MCF 10A (cell line): Measurements from ENCODE around the gene RNF187. TPM values are rescaled to one million over a fixed set of nuclear protein-coding genes. Genes with fewer than 3 reads are reported as not detected.
A peak's percentile ranks its signal among the peaks of the same experiment; 100 is the strongest.

Experiments used
- BruUV-seq: library from RNA; stranded (reverse); fragments of 400-500 nt; replicated peaks from 2 replicates; lab custom pipeline; 2021; lab: Mats Ljungman, UMichigan
- CTCF ChIA-PET: fragments of 300-600 bp; sonication (Branson Sonifier 250); formaldehyde crosslinking; extraction: SDS; loops from one replicate; lab custom pipeline; 2021; ENCODE audit warnings: antibody characterized with exemption, inconsistent platforms; lab: Yijun Ruan, JAX
- POLR2A ChIA-PET: fragments of 300-600, 350-650 bp; sonication (Branson Sonifier 250); formaldehyde crosslinking; extraction: SDS; loops from one replicate; lab custom pipeline; 2020; ENCODE audit warnings: antibody characterized with exemption, inconsistent platforms; lab: Yijun Ruan, JAX
- DNase-seq: peaks from one replicate; pipeline ENCODE4 v3.0.0-alpha.2; 2018; ENCODE audit not compliant: unreplicated experiment
- H3K27ac Mint-ChIP-seq: one replicate; pipeline ENCODE4 v1.8.0; 2022; ENCODE audit warnings: mild to moderate bottlenecking, low read depth, mixed read lengths; ENCODE audit not compliant: unreplicated experiment
- H3K27me3 Mint-ChIP-seq: one replicate; pipeline ENCODE4 v1.8.0; 2022; ENCODE audit warnings: mixed read lengths; ENCODE audit not compliant: insufficient read depth, unreplicated experiment
- H3K36me3 Mint-ChIP-seq: one replicate; pipeline ENCODE4 v1.8.0; 2022; ENCODE audit warnings: mild to moderate bottlenecking, moderate library complexity, mixed read lengths; ENCODE audit not compliant: insufficient read depth, unreplicated experiment
- H3K4me1 Mint-ChIP-seq: one replicate; pipeline ENCODE4 v1.8.0; 2022; ENCODE audit warnings: mixed read lengths; ENCODE audit not compliant: insufficient read depth, unreplicated experiment
- H3K4me3 Mint-ChIP-seq: one replicate; pipeline ENCODE4 v1.8.0; 2022; ENCODE audit warnings: mild to moderate bottlenecking, moderate library complexity, mixed read lengths; ENCODE audit not compliant: unreplicated experiment
- H3K9me3 Mint-ChIP-seq: one replicate; pipeline ENCODE4 v1.8.0; 2022; ENCODE audit warnings: mixed read lengths; ENCODE audit not compliant: unreplicated experiment
- intact Hi-C: fragments of 100-400 bp; cut with micrococcal nuclease; formaldehyde crosslinking; loops from 2 replicates; pipeline ENCODE4 v1.14.1; 2022
- total RNA-seq: library from RNA; stranded (reverse); gene quantifications from 2 replicates; pipeline ENCODE4 v1.2.3, GENCODE V29; 2022
- TF ChIP-seq, protein P1 (sequence below): fragments of 200-600 bp; IDR thresholded peaks from one replicate; pipeline ENCODE4 v1.8.0; 2022; ENCODE audit warnings: antibody characterized with exemption, mild to moderate bottlenecking; ENCODE audit not compliant: unreplicated experiment

The RNF187 gene
- total RNA-seq, 1 experiment from 2014 or later, result 167 TPM

DNA sequence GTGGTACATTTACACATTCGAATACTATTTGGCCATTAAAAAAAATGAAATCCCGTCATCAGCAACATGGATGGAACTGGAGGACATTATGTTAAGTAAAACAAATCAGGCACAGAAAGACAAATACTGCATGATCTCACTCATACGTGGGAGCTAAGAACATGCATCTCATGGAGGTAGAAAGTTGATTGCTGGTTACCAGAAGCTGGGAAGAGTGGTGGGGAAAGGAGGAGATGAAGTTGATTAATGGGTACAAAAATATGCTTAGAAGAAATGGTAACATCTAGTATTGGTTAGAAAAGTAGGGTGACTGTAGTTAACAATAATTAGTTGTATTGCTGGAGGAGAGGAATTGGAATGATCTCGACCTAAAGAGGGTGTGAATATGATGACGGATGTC lies 24.6 kb upstream of the RNF187 start:
- intact Hi-C loops, result no loop called here
- DNase-seq, result no peak
- Mint-ChIP-seq H3K4me1 (peaks cover 13% of the 10 kb centered on the region), H3K36me3 (peaks cover 19% of the 10 kb centered on the region), H3K27ac (no peak overlapping the region), H3K9me3 (no peaks in the 10 kb centered on the region), H3K27me3 (peaks cover 35% of the 10 kb centered on the region), H3K4me3 (no peak overlapping the region)
- TF ChIP-seq, protein P1, sequence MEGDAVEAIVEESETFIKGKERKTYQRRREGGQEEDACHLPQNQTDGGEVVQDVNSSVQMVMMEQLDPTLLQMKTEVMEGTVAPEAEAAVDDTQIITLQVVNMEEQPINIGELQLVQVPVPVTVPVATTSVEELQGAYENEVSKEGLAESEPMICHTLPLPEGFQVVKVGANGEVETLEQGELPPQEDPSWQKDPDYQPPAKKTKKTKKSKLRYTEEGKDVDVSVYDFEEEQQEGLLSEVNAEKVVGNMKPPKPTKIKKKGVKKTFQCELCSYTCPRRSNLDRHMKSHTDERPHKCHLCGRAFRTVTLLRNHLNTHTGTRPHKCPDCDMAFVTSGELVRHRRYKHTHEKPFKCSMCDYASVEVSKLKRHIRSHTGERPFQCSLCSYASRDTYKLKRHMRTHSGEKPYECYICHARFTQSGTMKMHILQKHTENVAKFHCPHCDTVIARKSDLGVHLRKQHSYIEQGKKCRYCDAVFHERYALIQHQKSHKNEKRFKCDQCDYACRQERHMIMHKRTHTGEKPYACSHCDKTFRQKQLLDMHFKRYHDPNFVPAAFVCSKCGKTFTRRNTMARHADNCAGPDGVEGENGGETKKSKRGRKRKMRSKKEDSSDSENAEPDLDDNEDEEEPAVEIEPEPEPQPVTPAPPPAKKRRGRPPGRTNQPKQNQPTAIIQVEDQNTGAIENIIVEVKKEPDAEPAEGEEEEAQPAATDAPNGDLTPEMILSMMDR, result no peak
- no TSS peak for BruUV-seq
- ChIA-PET CTCF (interaction anchor here (1.1 kb wide), 1 partner anchor 293 kb away, joined by 3 read pairs; no protein-coding TSS in a partner anchor), POLR2A (interaction anchor here (8.2 kb wide), 1 partner anchor 25 kb away, joined by 182 read pairs; the partner anchor contains the start of gene RNF187)

DNA sequence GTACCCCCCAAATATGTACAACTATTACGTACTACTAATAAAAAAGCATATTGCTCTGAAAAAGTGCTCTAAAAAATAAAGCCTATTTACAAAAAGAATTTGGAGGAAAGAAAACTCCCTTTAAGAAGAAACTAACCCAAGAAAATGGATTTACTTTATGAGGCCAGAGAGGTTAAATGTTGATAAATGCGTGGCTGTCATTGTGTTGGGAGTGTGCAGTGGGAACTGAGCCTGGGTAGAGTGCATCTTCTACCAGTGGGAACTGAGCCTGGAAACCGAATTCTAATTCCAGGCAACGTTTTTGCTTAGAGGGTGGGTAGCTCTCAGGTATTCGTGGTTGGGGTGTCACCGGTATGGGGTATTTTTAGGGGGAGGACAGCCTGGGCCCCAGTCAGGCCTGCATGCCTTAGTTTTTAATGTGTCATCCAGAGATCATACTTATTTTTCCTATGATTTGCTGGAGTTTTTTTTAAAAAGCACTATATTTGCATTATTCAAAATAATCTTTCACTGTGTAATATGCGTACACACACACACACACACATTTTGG lies 24.1 kb upstream of the RNF187 start:
- ChIA-PET CTCF (interaction anchor here (0.7 to 1.8 kb wide), 4 partner anchors 9 to 293 kb away, joined by 3 to 11 read pairs (median 3); no protein-coding TSS in a partner anchor), POLR2A (interaction anchor here (0.6 to 1.2 kb wide), 3 partner anchors 57 to 885 kb away, joined by 4 to 6 read pairs (median 6); partner anchors contain the start of gene TRIM11)
- Mint-ChIP-seq H3K27me3 (peaks cover 40% of the 10 kb centered on the region), H3K27ac (no peak overlapping the region), H3K4me3 (no peak overlapping the region), H3K9me3 (no peaks in the 10 kb centered on the region), H3K4me1 (peaks cover 9% of the 10 kb centered on the region), H3K36me3 (peaks cover 14% of the 10 kb centered on the region)
- intact Hi-C loops, result no loop called here
- TF ChIP-seq, protein P1, result no peak
- DNase-seq, result no peak
- BruUV-seq, result no TSS peak

DNA sequence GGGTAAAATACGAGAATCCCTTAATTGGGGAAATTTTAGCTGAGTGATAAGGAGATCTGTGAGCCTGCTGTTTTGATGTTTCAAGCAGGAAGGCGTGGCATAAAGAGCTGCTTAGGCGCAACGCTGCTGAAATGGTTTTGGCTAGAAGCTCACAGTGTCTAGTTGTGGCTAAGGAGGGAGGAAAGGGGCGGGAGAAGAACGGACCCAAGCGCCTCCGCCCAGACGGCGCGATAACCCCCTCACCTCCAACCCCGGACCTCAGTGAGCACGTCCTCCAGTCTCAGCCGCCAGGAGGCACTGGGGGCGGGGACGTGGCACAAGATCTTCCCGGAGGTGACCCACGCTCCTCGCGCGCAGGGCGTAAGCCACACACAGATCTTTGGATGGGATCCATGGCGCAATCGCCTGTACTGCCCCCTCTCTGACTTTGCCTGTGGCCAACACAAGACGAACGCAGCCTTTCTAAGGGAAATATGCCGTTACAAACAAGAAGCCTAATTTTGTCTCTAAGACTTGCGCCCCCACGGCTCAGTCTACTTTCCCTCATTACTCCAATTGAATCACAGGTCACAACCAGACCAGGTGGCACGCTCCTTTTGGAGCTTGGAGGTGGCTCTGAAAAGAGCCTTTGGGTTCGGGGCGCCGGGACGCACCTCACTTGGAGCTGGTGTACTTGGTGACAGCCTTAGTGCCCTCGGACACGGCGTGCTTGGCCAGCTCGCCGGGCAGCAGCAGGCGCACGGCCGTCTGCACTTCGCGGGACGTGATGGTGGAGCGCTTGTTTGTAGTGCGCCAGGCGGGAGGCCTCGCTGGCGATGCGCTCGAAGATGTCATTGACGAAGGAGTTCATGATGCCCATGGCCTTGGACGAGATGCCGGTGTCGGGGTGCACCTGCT lies 23.4 kb upstream of the RNF187 start:
- TF ChIP-seq, protein P1, result no peak
- H3K36me3 Mint-ChIP-seq, result peaks cover 7% of the 10 kb centered on the region
- ChIA-PET CTCF (interaction anchor here (0.6 to 1.8 kb wide), 7 partner anchors 9 to 294 kb away, joined by 3 to 11 read pairs (median 3); no protein-coding TSS in a partner anchor), POLR2A (interaction anchor here (0.5 to 1.2 kb wide), 4 partner anchors 12 to 886 kb away, joined by 3 to 6 read pairs (median 5); partner anchors contain the start of gene TRIM11)
- H3K4me1 Mint-ChIP-seq, result peaks cover 5% of the 10 kb centered on the region
- peak; percentile 29 for DNase-seq
- no TSS peak for BruUV-seq
- no peak overlapping the region for H3K27ac Mint-ChIP-seq
- H3K9me3 Mint-ChIP-seq, result no peaks in the 10 kb centered on the region
- H3K4me3 Mint-ChIP-seq, result peak overlapping the region; percentile 31
- peaks cover 48% of the 10 kb centered on the region for H3K27me3 Mint-ChIP-seq
- intact Hi-C loops, result no loop called here
